HL-60/S4 treated with phorbol 12-myristate 13-acetate at 8.2 ng/mL for 4 days and 3 days (cell line): ENCODE measurements around the gene LYSET.
"Not testable (repeated sequence)": the region's sequence is repeated elsewhere in the genome, so short reads cannot be mapped to it uniquely, and the experiment has no call there.

Experiments
- in situ Hi-C: fragments of 300-500 bp; cut with MboI; formaldehyde crosslinking; loops from 2 replicates; pipeline ENCODE4 v1.15.0; 2022; ENCODE audit warnings: low sequenced_read_pairs

The LYSET gene

DNA sequence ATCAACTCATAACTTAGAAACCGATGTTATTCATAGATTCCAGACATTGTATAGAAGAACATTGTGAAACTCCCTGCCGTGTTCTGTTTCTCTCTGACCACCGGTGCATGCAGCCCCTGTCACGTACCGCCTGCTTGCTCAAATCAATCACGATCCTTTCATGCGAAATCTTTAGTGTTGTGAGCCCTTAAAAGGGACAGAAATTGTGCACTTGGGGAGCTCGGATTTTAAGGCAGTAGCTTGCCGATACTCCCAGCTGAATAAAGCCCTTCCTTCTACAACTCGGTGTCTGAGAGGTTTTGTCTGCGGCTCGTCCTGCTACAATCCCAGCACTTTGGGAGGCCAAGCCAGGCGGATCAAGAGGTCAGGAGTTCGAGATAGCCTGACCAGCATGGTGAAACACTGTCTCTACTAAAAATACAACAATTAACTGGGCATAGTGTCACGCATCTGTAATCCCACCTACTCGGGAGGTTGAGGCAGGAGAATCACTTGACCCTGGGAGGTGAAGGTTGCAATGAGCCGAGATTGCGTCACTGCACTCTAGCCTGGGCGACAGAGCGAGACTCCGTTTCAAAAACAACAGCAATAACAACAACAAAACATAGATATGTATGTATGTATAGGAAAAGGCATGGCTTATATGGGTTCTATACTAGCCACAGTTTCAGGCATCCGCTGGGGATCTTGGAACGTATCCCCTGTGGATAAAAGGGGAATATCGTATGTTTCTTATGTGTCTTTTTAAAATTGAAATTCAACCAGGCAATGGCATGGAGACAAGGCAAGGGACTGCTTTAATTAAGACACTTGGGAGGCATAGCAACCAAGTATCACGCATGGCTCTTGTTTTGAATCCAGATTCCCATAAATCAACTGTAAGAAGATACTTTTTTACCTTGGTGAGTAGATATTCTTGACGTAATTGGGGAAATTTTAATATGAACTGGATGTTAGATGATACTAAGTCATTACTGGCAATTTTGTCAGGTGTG lies 19.5 kb upstream of the LYSET start:
- in situ Hi-C loops: not testable (repeated sequence)

DNA sequence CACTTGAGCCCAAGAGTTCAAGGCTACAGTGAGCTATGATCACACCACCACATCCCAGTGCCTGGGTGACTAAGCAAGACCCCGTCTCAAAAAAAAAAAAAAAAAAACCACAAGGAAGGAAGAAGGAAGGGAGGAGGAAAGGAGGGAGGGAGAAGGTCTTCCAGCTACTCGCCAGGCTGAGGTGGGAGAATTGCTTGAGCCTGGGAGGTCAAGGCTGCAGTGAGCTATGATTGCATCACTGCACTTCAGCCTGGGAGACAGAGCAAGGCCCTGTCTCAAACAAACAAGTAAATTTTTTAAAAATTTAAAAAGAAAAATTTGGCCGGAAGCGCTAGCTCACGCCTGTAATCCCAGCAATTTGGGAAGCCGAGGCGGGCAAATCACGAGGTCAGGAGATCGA lies 16.5 kb upstream of the LYSET start:
- in situ Hi-C loops: not testable (repeated sequence)

- in situ Hi-C loops: not testable (repeated sequence)
These were observed 15.5 kb upstream of the LYSET start for GRCh38 chr14:93169619-93170018.

DNA sequence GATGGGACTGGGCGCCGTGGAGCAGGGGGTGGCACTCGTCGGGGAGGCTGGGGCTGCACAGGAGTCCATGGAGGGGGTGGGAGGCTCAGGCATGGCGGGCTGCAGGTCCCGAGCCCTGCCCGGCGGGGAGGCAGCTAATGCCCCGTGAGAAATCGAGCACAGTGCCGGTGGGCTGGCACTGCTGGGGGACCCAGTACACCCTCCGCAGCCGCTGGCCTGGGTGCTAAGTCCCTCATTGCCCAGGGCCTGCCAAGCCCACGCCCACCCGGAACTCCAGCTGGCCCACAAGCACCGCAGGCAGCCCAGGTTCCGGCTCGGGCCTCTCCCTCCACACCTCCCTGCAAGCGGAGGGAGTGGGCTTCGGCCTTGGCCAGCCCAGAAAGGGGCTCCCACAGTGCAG lies 15.0 kb upstream of the LYSET start:
- in situ Hi-C loops: not testable (repeated sequence)

- in situ Hi-C loops: no loop called here
These were observed 13.7 kb upstream of the LYSET start for GRCh38 chr14:93171376-93171775.

- in situ Hi-C loops: no loop called here
These were observed 11.1 kb upstream of the LYSET start for GRCh38 chr14:93173943-93174395.

GRCh38 chr14:93174731-93175130 lies 10.4 kb upstream of the LYSET start:
- in situ Hi-C loops: not testable (repeated sequence)

GRCh38 chr14:93175492-93175891 lies 9.6 kb upstream of the LYSET start:
- in situ Hi-C loops: no loop called here

GRCh38 chr14:93183596-93184317 lies 1.4 kb upstream of the LYSET start:
- in situ Hi-C loops: no loop called here

GRCh38 chr14:93185349-93185720 lies 218 bp downstream of the LYSET start:
- in situ Hi-C loops: no loop called here

DNA sequence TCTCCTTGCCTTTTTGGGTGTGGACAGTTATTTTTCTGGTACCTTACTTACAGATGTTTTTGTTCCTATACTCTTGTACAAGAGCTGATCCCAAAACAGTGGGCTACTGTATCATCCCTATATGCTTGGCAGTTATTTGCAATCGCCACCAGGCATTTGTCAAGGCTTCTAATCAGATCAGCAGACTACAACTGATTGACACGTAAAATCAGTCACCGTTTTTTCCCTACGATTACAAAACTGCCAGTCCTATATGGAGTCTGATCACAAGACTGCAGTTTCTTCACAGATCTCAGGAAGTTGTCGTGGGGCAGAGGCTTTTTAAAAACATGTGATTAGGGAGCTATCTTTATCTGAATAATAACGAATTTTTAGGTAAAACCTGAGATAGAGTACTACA lies 1.3 kb downstream of the LYSET start:
- in situ Hi-C loops: no loop called here

DNA sequence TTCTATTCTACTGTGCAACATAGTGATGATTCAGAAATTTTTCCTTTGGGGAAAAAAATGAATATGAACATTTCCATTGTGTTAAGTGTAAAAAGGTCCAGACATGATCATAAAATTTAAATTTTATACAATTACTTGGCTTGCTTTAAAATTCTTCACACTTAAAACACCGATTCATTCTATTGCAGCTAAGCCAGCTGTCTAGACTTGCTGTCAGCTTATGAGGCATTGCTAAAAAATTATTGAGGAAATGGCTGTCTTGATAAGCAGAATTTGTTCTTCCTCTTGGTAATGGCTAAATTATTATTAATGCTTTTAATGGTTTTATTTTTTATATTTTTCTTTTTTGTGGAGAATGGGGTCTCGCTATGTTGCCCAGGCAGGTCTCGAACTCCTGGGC lies 1.8 kb downstream of the LYSET start:
- in situ Hi-C loops: no loop called here

DNA sequence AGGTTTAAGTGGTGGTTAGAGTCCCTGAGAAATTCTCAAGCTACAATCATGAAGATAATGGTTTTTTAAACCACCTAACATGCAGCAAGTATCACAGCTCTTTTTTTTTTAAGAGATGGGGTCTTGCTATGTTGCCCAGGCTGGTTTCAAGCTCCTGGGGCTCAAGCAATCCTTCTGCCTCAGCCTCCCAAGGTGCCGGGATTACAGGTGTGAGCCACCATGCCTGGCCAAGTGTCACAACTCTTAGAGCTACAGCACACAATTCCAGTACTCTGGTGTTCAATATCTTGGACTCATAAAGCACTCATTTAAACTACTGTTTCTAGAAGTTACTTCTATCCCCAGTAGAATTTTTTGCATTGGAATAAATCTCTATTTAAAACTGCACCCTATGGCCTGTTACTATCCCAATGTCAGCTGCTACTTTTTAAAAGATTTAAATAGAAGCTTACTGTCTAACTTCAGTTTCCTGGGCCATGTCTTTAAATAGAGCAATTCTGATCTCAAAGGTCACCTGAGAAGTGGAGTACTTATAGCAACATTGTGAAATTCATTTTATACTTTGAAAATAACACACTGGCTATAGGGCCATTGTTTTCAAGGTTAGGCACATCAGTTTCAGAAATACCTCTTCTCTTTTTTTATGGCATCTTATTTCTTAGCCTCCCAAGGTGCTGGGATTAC lies 10.3 kb downstream of the LYSET start:
- in situ Hi-C loops: no loop called here

- in situ Hi-C loops: no loop called here
These were observed 13.9 kb downstream of the LYSET start for GRCh38 chr14:93199031-93199430.

DNA sequence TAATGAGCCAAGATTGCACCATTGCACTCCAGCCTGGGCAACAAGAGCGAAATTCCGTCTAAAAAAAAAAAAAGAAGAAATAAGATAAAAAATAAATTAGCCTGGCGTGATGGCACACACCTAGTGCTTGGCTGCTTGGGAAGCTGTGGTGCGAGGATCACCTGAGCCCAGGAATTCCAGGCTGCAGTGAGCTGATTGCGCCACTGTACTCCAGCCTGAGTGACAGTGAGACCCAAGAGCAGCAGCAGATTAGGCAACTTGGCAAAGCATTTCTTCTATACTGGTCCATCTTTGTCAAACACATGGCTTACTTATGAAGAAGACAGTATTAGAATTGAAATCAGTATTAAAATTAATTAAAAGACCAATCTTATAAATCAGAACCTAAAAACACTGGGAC lies 15.4 kb downstream of the LYSET start:
- in situ Hi-C loops: no loop called here

DNA sequence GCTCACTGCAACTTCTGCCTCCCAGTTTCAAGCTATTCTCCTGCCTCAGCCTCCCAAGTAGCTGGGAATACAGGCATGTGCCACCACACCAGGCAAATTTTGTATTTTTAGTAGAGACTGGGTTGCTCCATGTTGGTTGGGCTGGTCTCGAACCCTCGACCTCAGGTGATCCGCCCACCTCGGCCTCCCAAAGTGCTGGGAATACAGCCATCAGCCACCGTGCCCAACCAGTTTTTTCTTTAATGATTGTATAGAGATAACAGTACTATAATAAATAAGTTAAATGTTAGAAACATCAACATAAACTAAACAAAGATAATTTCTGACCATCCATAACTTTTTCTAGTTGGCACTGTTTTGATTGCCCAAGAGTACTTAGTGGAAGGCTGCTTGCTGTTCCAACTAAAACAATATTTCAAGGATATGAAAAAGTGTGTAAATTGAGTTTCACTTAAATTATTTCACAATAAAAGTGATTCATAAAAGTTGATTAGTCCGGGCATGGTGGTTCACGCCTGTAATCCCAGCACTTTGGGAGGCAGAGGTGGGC lies 16.1 kb downstream of the LYSET start:
- in situ Hi-C loops: no loop called here

- in situ Hi-C loops: no loop called here
These were observed 21.8 kb downstream of the LYSET start, which contains the start of the genes GON7 and UBR7 for GRCh38 chr14:93206793-93207467. TSS of gene GON7 (minus strand) at chr14:93207065. CDS start at chr14:93207037, 28 bp downstream. TSS of gene UBR7 (plus strand) at chr14:93207256. CDS start at chr14:93207292, 36 bp downstream.

- in situ Hi-C loops: no loop called here
These were observed 22.6 kb downstream of the LYSET start for GRCh38 chr14:93207468-93208308.

DNA sequence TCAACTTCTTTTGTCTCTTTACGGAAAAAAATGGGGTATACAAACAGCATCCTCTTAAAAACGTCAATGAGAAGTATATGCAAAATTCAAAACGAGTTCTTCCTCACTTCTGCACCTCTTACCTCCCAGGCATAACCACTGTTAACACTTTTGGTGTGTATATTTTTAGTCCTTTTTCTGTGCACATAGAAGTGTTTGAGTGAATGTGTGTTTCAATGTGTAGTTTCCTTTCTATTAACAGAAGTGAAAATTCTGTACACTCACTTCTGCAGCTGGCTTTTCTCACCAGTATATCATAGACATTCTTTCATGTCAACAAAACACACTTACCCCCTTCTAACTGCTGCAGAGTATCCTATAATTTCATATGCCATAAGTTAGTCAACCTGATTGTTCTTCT lies 27.3 kb downstream of the LYSET start:
- in situ Hi-C loops: no loop called here
